Measurements from ENCODE around the gene GOLT1B. TPM values are rescaled to one million over a fixed set of nuclear protein-coding genes. Genes with fewer than 3 reads are reported as not detected.

The GOLT1B gene
- total RNA-seq, 1 experiment from 2014 or later = 46.1 TPM

DNA sequence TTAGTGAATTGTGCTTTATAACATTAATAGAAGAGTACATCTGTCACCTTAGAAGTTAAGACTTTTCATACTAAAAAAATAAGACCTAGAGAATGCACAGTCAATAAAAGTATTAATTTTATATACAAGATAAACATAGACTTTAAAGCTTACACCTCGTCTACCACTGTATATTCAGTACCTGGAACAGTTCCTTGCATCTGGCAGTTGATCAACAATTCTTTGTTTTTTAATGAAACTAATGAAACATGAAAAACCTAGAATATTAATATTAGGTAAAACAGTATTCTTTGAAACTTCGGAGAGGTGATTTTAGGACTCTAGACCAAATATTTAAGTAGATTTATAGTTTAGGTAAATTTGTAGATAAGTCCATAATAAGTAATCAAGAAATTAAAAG is 4.3 kb downstream of the GOLT1B start:
- Mint-ChIP-seq H3K36me3 (ENCODE audit: insufficient read depth in 1 of 3, low read depth in 3 of 3) (peaks cover 0 to 23% (median 14%) of the 10 kb centered on the region in 3 experiments; a peak in 5 of 7 replicates), H3K4me3 (no peak overlapping the region), H3K4me1 (peaks cover 6 to 9% of the 10 kb centered on the region in 2 experiments), H3K27me3 (ENCODE audit: low read depth) (no peaks in the 10 kb centered on the region), H3K9me3 (no peaks in the 10 kb centered on the region), H3K27ac (no peak overlapping the region)
- no peak for TF ChIP-seq CTCF (conservative IDR thresholded peaks at IDR 0.05)
- Histone ChIP-seq H3K14ac (ENCODE audit: insufficient read depth, low read length) (no peak overlapping the region), H2BK120ac (ENCODE audit: low read depth, low read length, poor library complexity, severe bottlenecking) (no peak overlapping the region), H3K27ac (ENCODE audit: insufficient read length, low read depth, low read length) (no peak overlapping the region), H2BK20ac (ENCODE audit: low read depth, low read length, poor library complexity, severe bottlenecking) (no peak overlapping the region), H2BK15ac (ENCODE audit: low read depth, low read length) (no peak overlapping the region), H3K23ac (ENCODE audit: insufficient read length, low read depth, low read length) (no peak overlapping the region), H3K18ac (ENCODE audit: insufficient read length, low read depth, low read length) (no peak overlapping the region), H2AFZ (ENCODE audit: low read length) (no peak overlapping the region), H3K9me3 (ENCODE audit: control insufficient read depth, low read depth, low read length) (no peaks in the 10 kb centered on the region), H4K91ac (ENCODE audit: insufficient read length, low read depth, low read length) (no peak overlapping the region), H3T11ph (ENCODE audit: low read length) (no peak overlapping the region), H3K79me2 (ENCODE audit: insufficient read depth, low read length) (peaks cover 13% of the 10 kb centered on the region; the same call in 1 of the 2 replicates), H4K20me1 (ENCODE audit: control insufficient read depth, insufficient read depth, insufficient read length) (peaks cover 1% of the 10 kb centered on the region), H3K4ac (ENCODE audit: low read depth, low read length) (no peak overlapping the region), H3K23me2 (ENCODE audit: insufficient read length, low read depth, low read length, poor library complexity, severe bottlenecking) (peaks cover 6% of the 10 kb centered on the region), H3K4me2 (ENCODE audit: insufficient read depth, insufficient read length, low read length) (no peak overlapping the region), H2BK12ac (ENCODE audit: insufficient read length, low read depth, low read length) (no peak overlapping the region), H3K56ac (ENCODE audit: insufficient read length, low read depth, low read length) (no peak overlapping the region), H4K5ac (ENCODE audit: insufficient read length, low read depth, low read length) (no peak overlapping the region), H4K8ac (replicated peaks; ENCODE audit: insufficient read length, low read depth, low read length) (no peak overlapping the region), H3K4me1 (ENCODE audit: insufficient read depth, low read length) (no peaks in the 10 kb centered on the region), H2BK5ac (ENCODE audit: insufficient read length, low read length) (no peak overlapping the region), H2AK5ac (ENCODE audit: insufficient read length, low read length) (no peak overlapping the region), H3K79me1 (ENCODE audit: insufficient read depth, low read depth, low read length, poor library complexity, severe bottlenecking) (peaks cover 3% of the 10 kb centered on the region), H3K27me3 (ENCODE audit: insufficient read depth, low read length) (no peaks in the 10 kb centered on the region), H3K9ac (ENCODE audit: extremely low read depth, insufficient read length, low read length) (no peak overlapping the region)
- WGBS (ENCODE audit: extremely low coverage, insufficient read length, low lambda C conversion rate) = no CpG with 5 or more reads among the region's 2 CpGs
- no peak for DNase-seq
